Kasumi-1 (cell line): Measurements from ENCODE around the gene ANXA2R.

Source experiments
- DNase-seq, 2 experiments: peaks; one replicate each; lab custom pipeline; 2025; lab: John Stamatoyannopoulos, UW

Gene ANXA2R

DNA sequence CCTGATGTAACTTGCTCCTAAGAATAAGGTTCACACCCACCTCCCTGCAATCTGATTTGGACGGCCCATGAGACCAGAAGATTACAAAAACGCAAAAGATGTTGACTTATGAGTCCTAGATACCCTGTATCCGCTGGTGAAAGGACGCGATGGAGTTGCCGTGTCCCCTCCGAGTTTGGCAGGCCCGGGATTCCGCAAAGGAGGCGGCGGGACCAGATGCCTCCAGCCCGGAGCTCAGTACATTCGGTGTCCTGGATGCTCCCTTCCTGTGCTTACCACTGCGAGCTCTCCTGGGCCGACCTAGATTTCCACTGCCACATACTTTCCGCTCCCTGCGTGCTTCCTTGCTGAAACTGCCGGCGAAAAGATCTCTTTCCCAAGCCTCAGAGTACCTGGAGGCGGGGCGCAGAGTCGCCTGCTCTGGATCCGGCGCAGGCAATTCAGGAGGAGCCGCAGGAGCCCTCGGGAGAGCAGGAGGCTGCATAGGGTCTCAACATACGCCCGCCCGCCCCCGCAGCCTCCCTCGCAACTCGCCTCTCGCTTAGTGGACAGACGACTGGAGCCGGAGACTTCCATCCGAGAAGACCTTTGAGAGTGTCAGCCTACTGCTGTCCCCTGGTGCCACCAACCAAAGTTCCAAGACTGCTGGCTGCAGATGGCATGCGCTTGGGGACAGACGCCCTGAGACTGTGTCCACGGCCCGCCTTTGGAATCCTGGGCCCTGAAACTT, 39.8 kb downstream of the ANXA2R start:
- no peak for DNase-seq

DNA sequence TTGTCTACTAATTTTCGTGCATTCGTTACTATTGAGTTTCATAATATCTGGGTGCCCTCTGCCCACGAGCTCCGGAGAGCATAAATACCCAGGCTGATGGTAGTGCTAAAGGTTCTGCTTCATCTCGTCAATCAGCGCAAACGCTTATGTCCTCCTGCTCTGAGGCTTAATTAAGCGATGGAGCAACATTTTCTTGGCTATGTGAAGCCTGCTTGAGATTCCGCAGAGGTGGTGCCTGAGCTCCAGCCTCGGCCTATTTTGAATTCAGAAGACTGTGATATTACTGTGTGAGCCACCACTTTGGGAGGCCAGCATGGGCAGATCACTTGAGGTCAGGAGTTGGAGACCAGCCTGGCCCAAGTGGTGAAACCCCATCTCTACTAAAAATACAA, 44.8 kb downstream of the ANXA2R start:
- DNase-seq: peak in 1 of 2 experiments; percentile 36

DNA sequence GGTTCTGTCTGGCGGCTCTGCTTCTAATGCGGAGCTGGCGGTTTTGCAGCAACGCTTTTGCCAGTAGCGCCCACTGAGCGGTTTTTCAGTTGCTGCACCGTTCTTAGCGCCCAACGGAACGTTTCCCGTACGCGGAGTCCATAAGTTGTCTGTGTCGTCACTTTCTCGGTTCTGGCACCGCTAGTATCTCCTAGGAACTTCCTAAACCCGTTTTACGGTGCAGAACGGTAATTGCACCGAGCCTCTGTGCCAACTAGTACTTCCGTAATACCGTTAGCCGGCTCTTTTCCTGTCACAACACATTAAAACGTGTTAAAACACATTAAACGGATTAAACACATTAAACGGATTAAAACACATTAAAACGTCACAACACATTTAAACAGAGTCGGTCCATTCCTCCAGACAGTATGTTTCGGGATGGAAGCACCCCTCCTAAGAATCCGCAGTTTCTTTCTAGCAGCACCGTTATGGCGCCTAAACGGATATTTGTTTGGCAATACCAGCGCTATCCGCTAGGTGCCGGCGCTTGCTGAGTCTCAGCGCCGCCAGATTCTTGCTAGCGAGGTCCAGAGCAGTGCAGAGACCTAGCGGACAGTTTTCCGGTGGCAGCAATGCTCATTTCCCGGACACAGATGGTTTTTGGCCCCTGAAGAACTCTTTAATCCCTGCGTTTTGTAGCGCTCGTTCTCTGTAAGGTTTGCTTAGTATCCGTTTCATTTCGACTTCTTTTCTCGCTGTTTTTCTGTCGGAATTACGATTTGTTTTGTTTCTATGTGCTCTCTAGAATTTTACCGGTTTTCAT, 45.4 kb downstream of the ANXA2R start:
- peak; percentile 91 to 93 for DNase-seq

DNA sequence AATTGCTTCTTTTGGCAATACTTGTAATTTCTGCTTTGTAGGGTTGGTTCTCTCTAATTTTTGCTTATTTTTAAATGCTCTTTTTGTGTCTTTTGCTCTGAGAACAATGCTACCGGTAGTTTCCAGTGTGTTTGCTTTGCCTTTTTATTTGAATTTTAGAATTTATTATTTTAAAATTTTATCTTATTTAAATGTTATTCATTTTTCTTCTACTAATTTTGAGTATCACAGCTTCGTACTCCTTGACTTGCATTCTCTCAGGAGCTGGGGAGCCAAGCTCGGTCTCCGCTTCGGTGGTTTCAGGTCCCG, 45.9 kb downstream of the ANXA2R start:
- peak in 1 of 2 experiments; percentile 33 for DNase-seq

DNA sequence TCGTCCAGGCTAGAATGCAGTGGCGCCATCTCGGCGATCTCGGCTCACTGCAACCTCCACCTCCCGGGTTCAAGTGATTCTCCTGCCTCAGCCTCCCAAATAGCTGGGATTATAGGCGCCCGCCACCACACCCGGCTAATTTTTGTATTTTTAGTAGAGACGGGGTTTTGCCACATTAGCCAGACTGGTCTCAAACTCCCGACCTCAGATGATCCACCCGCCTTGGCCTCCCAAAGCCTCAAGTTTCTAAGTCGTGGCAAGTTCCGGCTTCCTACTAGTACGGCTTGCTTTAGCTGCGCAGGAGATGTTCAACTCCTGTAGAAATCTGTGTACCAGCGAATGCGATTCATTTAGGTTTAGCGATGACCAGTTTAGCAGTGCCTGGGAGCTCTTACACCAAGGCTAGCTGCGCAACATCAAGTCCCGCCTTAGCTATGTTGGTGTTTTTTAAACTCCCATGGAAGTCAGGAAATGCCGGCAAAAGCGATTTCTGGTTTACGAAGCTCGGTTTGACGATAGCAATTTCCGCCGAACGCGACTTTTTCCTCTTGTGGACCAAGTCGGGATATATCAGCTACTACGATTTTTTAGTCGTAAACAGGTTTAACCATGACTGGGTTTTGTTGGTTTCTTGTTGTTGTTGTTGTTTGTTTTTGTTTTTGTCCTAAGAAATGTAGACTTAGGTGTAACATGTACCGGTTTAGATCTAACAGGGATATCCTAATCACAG, 46.4 kb downstream of the ANXA2R start:
- DNase-seq: peak; percentile 58 to 68

DNA sequence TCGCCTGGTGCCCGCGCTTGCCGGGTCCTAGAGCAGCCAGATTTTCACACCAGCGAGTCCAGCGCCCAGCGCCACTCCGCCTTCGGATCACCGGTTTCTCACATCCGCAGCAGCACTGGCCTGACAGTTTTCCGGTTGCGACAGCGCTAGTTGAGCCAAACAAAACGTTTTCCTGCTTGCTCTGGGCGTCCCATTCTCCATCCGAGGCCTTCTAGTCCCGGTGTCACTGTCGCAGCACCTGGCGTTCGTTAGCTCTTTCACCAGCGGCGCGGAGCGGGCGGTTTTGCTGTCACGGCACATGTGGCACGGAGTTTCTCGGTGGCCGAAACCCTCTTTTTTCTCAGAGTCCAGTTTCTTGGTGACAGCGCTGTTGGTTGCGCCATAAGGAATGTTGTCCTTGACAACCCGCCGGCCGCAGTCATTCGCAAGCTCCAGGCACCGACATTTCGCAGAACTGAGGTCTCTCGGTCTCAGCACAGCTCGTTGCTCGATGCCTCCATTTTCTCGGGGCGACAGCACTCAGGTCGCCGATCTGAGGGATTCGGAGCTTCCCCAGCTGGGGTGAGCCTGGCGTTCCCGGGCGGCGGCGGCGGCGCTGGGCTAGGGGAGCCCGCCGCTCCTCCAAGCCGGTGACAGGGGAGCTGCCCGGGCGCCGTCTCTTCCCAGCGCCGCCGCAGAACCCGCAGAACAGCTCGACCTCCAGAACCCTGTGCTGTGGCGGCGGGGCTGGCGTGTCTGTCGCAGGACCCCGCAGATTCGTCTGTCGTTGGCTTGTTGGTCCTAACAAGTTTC, 47.8 kb downstream of the ANXA2R start:
- DNase-seq: peak; percentile 90 to 91

DNA sequence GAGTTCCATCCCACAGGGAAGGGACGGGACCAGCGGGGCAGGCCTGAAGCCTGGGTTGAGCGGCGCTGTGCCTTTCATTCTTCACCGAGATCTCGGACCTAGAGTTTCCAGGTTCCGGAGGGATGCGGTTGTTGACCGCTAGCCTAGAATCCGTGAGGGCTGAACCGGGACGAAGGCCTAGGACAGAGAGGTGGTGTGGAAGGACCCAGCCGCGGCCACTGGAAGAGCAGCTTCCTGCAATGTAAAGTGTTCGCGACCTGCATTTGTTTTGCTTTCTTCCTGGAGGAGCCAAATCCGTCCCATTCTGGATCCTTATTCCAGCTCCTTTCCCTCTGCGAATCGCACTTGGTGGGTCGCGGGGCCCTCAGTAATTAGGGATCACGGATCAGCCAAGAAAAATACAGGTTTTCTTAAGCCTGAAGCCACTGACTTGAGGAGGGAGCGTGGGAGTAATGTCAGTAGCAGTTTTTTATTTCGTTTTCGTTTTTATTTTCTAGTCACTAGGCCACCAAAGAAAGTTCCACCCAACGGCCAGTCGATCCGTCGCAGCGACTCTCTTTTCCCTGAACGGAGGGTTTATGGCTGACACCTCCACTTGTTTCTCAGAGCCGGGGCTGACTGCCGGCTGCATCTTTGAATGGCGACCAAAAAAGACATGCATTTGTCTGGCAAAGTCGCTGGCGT, 48.6 kb downstream of the ANXA2R start:
- DNase-seq: peak in 1 of 2 experiments; percentile 46

DNA sequence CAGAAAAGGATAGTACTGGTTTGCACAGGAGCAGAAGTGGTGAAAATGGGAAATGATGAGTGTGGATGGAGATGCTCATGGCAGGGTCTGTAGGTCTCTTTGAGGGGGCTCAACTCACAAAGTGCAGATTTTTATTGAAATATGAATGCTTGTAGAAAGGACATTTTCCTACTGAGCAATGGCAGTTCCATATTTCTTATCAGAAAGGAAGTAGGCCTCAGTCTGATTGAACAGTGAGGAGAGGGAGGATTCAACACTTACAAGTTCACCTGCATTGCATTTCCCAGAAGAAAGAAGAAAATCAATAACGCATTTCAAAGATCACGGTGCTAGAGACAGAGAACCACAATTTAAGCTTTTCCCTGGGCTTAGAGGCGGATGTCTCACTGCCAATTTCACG, 49.2 kb downstream of the ANXA2R start:
- no peak for DNase-seq
